ENCODE data around the gene RABAC1. TPM values are rescaled to one million over a fixed set of nuclear protein-coding genes. Genes with fewer than 3 reads are reported as not detected.

The RABAC1 gene
- total and polyA plus RNA-seq, 9 of the 15 experiments (the other 6 are each of a cell fraction or from before 2014, with no cell fraction given) = 2.4 to 28.1 (median 9.3) TPM

DNA sequence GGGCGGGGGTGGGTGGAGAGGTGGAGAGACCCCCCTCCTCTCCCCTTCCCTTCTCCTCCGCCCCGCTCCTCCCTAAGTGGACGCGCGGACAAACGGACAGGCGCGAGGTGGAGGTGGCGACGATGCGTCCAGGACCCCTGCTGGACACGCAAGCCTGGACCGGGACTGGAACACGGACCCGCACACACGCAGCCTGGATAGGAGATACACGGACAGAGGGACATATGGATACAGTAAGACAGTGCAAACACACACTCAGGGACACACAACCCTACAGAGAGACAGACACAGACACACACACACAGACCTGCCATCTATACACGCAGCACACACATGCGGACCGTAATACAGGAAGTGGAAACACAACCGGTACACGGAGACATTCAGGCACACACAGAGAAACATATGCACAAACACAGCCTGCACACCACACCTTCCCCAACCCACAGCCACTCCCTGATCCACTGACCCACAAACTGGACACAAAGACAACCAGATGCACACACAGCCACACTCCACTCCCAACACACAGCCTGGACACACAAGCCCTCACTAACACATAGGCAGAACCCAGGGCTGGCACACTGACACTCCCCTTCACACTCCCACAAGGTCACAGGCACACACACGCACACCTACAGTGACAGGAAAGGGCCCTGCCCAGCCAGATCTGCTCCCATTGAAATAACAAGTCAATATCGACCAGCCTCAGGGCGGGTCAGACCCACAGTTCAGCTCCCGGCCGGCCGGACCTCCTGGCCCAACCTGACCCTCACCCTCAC lies 30.2 kb downstream of the RABAC1 start (continued):
- TF ChIP-seq TOE1 (IDR thresholded peaks at IDR 0.05; ENCODE audit: borderline replicate concordance) = peak; percentile 55
- TF ChIP-seq TOE1 (CRISPR knock-in tag; IDR thresholded peaks at IDR 0.05; ENCODE audit: borderline replicate concordance, low read depth) = no peak
- peak; percentile 63 for TF ChIP-seq ELF4 (CRISPR knock-in tag; IDR thresholded peaks at IDR 0.05)
- TF ChIP-seq DNMT1 (IDR thresholded peaks at IDR 0.05) = no peak
- TF ChIP-seq TCF7 (IDR thresholded peaks at IDR 0.05; ENCODE audit: borderline replicate concordance) = no peak
- TF ChIP-seq NCOA1 (IDR thresholded peaks at IDR 0.05; ENCODE audit: low read depth) = peak; percentile 64; the same call in 1 of the 2 replicates
- no peak for TF ChIP-seq TCF3 (CRISPR knock-in tag; IDR thresholded peaks at IDR 0.05)
- no peak for TF ChIP-seq ZNF134 (CRISPR knock-in tag; conservative IDR thresholded peaks at IDR 0.05)
- TF ChIP-seq POLR2G (IDR thresholded peaks at IDR 0.05; ENCODE audit: low read depth, low read length) = peak; percentile 61; the same call in 1 of the 2 replicates
- TF ChIP-seq U2AF2 (optimal IDR thresholded peaks at IDR 0.05; ENCODE audit: low read depth, low read length) = no peak
- TF ChIP-seq, protein P1, sequence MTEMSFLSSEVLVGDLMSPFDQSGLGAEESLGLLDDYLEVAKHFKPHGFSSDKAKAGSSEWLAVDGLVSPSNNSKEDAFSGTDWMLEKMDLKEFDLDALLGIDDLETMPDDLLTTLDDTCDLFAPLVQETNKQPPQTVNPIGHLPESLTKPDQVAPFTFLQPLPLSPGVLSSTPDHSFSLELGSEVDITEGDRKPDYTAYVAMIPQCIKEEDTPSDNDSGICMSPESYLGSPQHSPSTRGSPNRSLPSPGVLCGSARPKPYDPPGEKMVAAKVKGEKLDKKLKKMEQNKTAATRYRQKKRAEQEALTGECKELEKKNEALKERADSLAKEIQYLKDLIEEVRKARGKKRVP (CRISPR knock-in tag; IDR thresholded peaks at IDR 0.05) = no peak
- no peak for TF ChIP-seq PURB (CRISPR knock-in tag; IDR thresholded peaks at IDR 0.05; ENCODE audit: low read depth)
- no peak for TF ChIP-seq JUN (IDR thresholded peaks at IDR 0.05; ENCODE audit: borderline replicate concordance, low read depth, low read length)
- TF ChIP-seq JUN (CRISPR knock-in tag; IDR thresholded peaks at IDR 0.05; ENCODE audit: borderline replicate concordance) = no peak
- no peak for TF ChIP-seq RAD21 (CRISPR knock-in tag; conservative IDR thresholded peaks at IDR 0.05 in 1 of 2, IDR thresholded peaks at IDR 0.05 in 1 of 2)
- TF ChIP-seq HDAC8 (tag; IDR thresholded peaks at IDR 0.05) = no peak
- peak; percentile 90 for TF ChIP-seq SMARCA5 (IDR thresholded peaks at IDR 0.05)
- TF ChIP-seq ZSCAN32 (CRISPR knock-in tag; IDR thresholded peaks at IDR 0.05) = no peak
- TF ChIP-seq PML (IDR thresholded peaks at IDR 0.05; ENCODE audit: low read length) = no peak; the same call in 1 of the 2 replicates
- TF ChIP-seq HNRNPK (IDR thresholded peaks at IDR 0.05; ENCODE audit: low read depth, low read length, poor library complexity, severe bottlenecking) = no peak
- TF ChIP-seq, protein P2, sequence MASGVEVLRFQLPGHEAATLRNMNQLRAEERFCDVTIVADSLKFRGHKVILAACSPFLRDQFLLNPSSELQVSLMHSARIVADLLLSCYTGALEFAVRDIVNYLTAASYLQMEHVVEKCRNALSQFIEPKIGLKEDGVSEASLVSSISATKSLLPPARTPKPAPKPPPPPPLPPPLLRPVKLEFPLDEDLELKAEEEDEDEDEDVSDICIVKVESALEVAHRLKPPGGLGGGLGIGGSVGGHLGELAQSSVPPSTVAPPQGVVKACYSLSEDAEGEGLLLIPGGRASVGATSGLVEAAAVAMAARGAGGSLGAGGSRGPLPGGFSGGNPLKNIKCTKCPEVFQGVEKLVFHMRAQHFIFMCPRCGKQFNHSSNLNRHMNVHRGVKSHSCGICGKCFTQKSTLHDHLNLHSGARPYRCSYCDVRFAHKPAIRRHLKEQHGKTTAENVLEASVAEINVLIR (CRISPR knock-in tag; IDR thresholded peaks at IDR 0.05) = no peak
- TF ChIP-seq SMAD4 (CRISPR knock-in tag; conservative IDR thresholded peaks at IDR 0.05) = no peak
- 0 out of 2 replicates have a peak, but pooled peaks have one; percentile 35 for TF ChIP-seq NCOR1 (IDR thresholded peaks at IDR 0.05)
- TF ChIP-seq, protein P3, sequence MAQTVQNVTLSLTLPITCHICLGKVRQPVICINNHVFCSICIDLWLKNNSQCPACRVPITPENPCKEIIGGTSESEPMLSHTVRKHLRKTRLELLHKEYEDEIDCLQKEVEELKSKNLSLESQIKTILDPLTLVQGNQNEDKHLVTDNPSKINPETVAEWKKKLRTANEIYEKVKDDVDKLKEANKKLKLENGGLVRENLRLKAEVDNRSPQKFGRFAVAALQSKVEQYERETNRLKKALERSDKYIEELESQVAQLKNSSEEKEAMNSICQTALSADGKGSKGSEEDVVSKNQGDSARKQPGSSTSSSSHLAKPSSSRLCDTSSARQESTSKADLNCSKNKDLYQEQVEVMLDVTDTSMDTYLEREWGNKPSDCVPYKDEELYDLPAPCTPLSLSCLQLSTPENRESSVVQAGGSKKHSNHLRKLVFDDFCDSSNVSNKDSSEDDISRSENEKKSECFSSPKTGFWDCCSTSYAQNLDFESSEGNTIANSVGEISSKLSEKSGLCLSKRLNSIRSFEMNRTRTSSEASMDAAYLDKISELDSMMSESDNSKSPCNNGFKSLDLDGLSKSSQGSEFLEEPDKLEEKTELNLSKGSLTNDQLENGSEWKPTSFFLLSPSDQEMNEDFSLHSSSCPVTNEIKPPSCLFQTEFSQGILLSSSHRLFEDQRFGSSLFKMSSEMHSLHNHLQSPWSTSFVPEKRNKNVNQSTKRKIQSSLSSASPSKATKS (CRISPR knock-in tag; IDR thresholded peaks at IDR 0.05) = no peak
- TF ChIP-seq SMARCE1 (IDR thresholded peaks at IDR 0.05) = peak; percentile 68
- TF ChIP-seq ILK (tag; IDR thresholded peaks at IDR 0.05; ENCODE audit: borderline replicate concordance, low read depth) = no peak
- no peak for TF ChIP-seq TAL1 (IDR thresholded peaks at IDR 0.05)
